Uterus (tissue), 4 donors: ENCODE results near the gene PRKCE. TPM values are rescaled to one million over a fixed set of nuclear protein-coding genes. Genes with fewer than 3 reads are reported as not detected.
A peak's percentile ranks its signal among the peaks of the same experiment; 100 is the strongest.

Experiments used
- DNase-seq, 2 donors: peaks; one replicate each; pipeline ENCODE4 v3.0.0-alpha.2; 2019 to 2020
- H3K27ac ChIP-seq, 2 donors: fragments of 200-600 bp; sonication (generic); 1 replicate in 1 of 2; 2 replicates in 1 of 2; pipeline ENCODE4 v1.5.1; 2016 to 2018
- H3K27me3 ChIP-seq, 2 donors: fragments of 200-600 bp; sonication (generic); one replicate each; pipeline ENCODE4 v1.5.1; 2018 to 2019; ENCODE audit warnings: control low read depth in 1 of 2
- H3K36me3 ChIP-seq, 2 donors: fragments of 200-600 bp; sonication (generic); one replicate each; pipeline ENCODE4 v1.5.1; 2019; ENCODE audit warnings: control low read depth in 1 of 2
- H3K4me1 ChIP-seq, 2 donors: fragments of 200-600 bp; sonication (generic); one replicate each; pipeline ENCODE4 v1.5.1; 2018 to 2019; ENCODE audit warnings: control low read depth in 1 of 2
- H3K4me3 ChIP-seq, 2 donors: fragments of 200-600 bp; sonication (generic); 1 replicate in 1 of 2; 2 replicates in 1 of 2; pipeline ENCODE4 v1.5.1; 2018 to 2019; ENCODE audit warnings: mild to moderate bottlenecking in 1 of 2
- H3K9me3 ChIP-seq, 2 donors: fragments of 200-600 bp; sonication (generic); one replicate each; pipeline ENCODE4 v1.5.1; 2019; ENCODE audit warnings: control low read depth in 1 of 2
- POLR2A ChIP-seq, 2 donors: fragments of 450-650 bp; IDR thresholded peaks; one replicate each; pipeline ENCODE4 v1.6.1; 2016; ENCODE audit warnings: antibody characterized with exemption in 2 of 2, mild to moderate bottlenecking in 1 of 2, moderate library complexity in 1 of 2
- intact Hi-C: fragments of 100-400 bp; cut with DNase I; formaldehyde crosslinking; loops from one replicate; pipeline ENCODE4 v1.15.1; 2023; ENCODE audit warnings: low total_unique reads
- total RNA-seq, 4 donors: library from RNA; depleted of rRNA in 3 of 4; stranded (reverse); fragments of >200 nt in 3 of 4; gene quantifications; one replicate each; pipeline versions ENCODE4 v1.1.0 to v1.2.4, GENCODE V29; 2014 to 2023
- TF ChIP-seq, protein P1 (sequence below), 4 experiments: fragments of 200-600 bp in 2 of 4; fragments of 450-650 bp in 2 of 4; sonication (generic) in 2 of 4; IDR thresholded peaks; one replicate each; pipeline ENCODE4 v1.5.1; 2016 to 2019; ENCODE audit warnings: antibody characterized with exemption in 4 of 4, mild to moderate bottlenecking in 2 of 4, moderate library complexity in 1 of 4
- donor health status: DM: yes; HTN: yes; CAD: no.

PRKCE gene
- total RNA-seq, 4 donors from 2014 or later = 3.8 to 47.6 (median 14.2) TPM

DNA sequence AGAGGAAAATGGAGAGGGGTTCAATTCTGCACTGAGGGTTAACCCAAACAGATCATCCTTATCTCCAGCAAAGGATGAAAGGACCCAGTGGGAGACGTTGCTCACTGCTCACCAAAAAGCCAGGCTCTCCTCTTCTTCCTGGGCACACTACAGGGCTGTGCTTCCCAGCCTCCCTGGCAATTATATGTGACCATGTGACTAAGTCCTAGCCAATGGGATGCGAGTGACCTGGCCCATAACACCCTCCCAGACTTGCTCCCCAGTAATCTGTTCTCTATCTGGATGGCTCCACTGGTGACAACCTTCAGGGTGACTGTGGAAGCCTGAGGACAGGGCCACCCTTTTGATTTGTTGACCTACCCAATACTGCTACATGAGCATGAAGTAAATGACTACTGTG, 10.9 kb upstream of the PRKCE start:
- Histone ChIP-seq H3K4me3 (no peak overlapping the region), H3K27ac (no peak overlapping the region), H3K27me3 (no peaks in the 10 kb centered on the region), H3K36me3 (no peaks in the 10 kb centered on the region), H3K9me3 (no peaks in the 10 kb centered on the region), H3K4me1 (no peaks in the 10 kb centered on the region)
- intact Hi-C loops = loop anchor here (5.0 kb wide), 2 partner anchors 137 to 297 kb away; no protein-coding TSS in a partner anchor
- no peak for TF ChIP-seq POLR2A (IDR thresholded peaks at IDR 0.05)
- TF ChIP-seq, protein P1, sequence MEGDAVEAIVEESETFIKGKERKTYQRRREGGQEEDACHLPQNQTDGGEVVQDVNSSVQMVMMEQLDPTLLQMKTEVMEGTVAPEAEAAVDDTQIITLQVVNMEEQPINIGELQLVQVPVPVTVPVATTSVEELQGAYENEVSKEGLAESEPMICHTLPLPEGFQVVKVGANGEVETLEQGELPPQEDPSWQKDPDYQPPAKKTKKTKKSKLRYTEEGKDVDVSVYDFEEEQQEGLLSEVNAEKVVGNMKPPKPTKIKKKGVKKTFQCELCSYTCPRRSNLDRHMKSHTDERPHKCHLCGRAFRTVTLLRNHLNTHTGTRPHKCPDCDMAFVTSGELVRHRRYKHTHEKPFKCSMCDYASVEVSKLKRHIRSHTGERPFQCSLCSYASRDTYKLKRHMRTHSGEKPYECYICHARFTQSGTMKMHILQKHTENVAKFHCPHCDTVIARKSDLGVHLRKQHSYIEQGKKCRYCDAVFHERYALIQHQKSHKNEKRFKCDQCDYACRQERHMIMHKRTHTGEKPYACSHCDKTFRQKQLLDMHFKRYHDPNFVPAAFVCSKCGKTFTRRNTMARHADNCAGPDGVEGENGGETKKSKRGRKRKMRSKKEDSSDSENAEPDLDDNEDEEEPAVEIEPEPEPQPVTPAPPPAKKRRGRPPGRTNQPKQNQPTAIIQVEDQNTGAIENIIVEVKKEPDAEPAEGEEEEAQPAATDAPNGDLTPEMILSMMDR (IDR thresholded peaks at IDR 0.05) = no peak
- DNase-seq = no peak

DNA sequence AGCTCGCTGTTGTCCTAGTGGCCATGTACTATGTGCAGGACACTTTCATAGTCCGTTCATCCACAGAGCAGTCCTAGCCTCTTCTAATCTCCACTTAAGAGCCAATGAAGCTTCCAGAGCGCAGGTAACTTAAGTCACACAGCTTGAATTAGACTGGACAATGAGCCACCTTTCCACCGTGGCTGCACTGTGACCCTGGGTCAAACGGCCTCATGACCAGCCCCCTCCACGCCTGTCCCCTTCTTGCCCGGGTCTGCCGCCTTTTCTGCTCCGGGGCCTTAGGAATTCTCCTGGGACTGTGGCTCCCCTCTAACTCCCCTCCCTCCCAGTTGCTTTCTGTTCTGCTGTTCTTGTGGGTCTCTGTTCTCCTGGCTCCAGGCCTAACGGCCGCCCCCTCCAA, 8.4 kb upstream of the PRKCE start:
- no peaks in the 10 kb centered on the region for H3K4me1 ChIP-seq
- intact Hi-C loops = loop anchor here (5.0 kb wide), 2 partner anchors 134 to 294 kb away; no protein-coding TSS in a partner anchor
- H3K4me3 ChIP-seq = peak overlapping the region; percentile 30 to 33
- DNase-seq = peak; percentile 21 to 27
- H3K36me3 ChIP-seq = no peaks in the 10 kb centered on the region
- H3K27me3 ChIP-seq = no peaks in the 10 kb centered on the region
- TF ChIP-seq POLR2A (IDR thresholded peaks at IDR 0.05) = no peak
- TF ChIP-seq, protein P1 (IDR thresholded peaks at IDR 0.05) = no peak
- peak overlapping the region in 1 of 2 donors; percentile 34 for H3K27ac ChIP-seq
- H3K9me3 ChIP-seq = no peaks in the 10 kb centered on the region

DNA sequence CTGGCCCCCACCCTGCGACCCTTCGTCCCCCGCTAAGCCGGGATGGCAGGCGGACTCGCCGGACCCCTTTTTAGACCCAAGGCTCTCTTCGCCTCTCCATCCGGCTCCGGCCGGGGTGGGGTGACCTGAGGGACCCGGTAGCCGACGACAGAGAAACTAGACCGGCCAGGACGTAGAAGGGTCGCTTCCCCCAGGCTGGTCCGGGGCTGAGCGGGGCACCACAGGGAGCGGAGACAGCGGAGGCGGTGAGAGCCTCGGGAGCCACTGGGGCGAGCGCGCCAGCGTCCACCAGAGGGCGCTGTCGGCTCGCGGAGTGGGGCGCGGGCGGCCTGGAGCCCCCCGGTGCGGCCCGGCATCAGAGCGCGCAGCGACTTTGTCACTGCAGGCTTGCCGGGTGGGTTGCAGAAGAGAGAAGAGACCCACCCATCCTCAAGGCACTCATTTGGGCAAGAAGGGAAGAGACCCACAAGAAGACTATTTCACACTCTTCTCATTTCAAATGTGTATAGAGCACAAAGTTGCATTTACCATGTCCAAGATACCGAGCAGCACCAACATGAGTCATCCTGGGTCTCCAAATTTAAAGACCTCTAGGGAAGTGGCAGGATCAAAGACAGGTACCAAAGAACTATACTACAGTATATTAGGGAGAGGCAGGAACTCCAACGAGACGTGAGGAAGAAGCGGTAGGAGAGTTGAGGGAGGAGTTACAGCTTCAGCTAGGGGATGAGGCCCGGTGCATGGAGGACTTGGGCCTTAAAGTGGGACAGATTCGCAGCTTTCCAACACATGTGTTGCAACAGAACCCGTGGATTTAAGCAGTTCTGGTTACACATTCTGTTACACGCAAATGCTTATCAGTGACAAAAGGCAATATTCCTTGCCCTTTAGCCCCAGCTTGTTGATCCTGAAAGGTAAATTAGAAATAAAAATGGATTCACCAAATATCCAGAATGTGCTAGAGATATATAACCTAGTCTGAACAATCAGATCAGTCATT, 7.6 kb upstream of the PRKCE start:
- Histone ChIP-seq H3K27ac (peak overlapping the region in 1 of 2 donors; percentile 34), H3K36me3 (no peaks in the 10 kb centered on the region), H3K27me3 (no peaks in the 10 kb centered on the region), H3K9me3 (no peaks in the 10 kb centered on the region), H3K4me1 (no peaks in the 10 kb centered on the region), H3K4me3 (peak overlapping the region; percentile 30 to 33)
- intact Hi-C loops = loop anchor here (5.0 kb wide), 2 partner anchors 133 to 293 kb away; no protein-coding TSS in a partner anchor
- DNase-seq = peak; percentile 44 to 74
- TF ChIP-seq, protein P1 (IDR thresholded peaks at IDR 0.05) = peak; percentile 75 to 99 (median 98)
- TF ChIP-seq POLR2A (IDR thresholded peaks at IDR 0.05) = peak in 1 of 2 donors; percentile 34

DNA sequence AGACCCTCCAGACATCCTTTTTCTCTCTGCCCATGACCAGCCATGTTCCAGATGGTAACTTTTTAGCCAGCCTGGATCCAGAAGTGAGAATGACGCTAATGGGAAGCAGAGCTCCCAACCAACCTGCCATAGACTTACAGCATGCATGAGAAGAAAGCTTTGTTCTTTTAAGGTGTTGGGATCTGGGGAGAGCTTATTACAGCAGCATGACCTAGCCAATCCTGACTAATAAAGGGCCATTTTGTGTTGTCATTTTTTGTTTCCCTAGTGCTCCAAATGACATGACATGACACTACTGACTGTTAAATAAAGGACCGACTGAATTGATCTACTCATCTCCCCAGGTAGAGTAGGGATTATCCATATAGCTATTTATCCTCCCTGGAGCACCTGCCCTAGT, 5.2 kb upstream of the PRKCE start:
- TF ChIP-seq, protein P1 (IDR thresholded peaks at IDR 0.05) = no peak
- Histone ChIP-seq H3K4me3 (no peak overlapping the region), H3K4me1 (no peaks in the 10 kb centered on the region), H3K27me3 (no peaks in the 10 kb centered on the region), H3K9me3 (no peaks in the 10 kb centered on the region), H3K27ac (no peak overlapping the region), H3K36me3 (no peaks in the 10 kb centered on the region)
- no peak for DNase-seq
- intact Hi-C loops = no loop called here

DNA sequence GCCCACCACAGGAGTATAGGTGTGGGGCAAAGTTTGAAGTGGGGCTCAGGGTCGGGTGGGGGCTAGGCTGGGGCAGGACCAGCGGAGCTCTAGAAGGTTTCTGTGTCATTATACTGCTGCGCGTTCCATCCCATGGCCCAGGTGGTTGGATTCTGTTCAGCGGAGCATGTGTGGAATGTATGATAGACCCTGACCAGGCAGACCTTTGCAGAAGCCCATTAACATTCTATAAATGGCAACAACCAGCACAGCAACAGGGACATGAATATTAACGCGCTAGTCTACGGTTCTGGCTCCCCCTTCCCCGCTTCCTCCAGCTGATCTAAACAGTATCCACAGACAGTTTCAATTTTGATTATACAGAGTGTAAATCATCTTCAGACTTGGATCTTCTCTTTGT, 4.1 kb upstream of the PRKCE start:
- DNase-seq = no peak
- no peaks in the 10 kb centered on the region for H3K36me3 ChIP-seq
- no peaks in the 10 kb centered on the region for H3K27me3 ChIP-seq
- H3K4me3 ChIP-seq = no peak overlapping the region
- H3K27ac ChIP-seq = no peak overlapping the region
- intact Hi-C loops = no loop called here
- H3K4me1 ChIP-seq = no peaks in the 10 kb centered on the region
- H3K9me3 ChIP-seq = no peaks in the 10 kb centered on the region
- no peak for TF ChIP-seq POLR2A (IDR thresholded peaks at IDR 0.05)
- TF ChIP-seq, protein P1 (IDR thresholded peaks at IDR 0.05) = no peak
